D341Med (cell line): Measurements from ENCODE around the gene FCGBP.
"Not testable (repeated sequence)": the region's sequence is repeated elsewhere in the genome, so short reads cannot be mapped to it uniquely, and the experiment has no call there.

Experiments used
- DNase-seq: peaks from one replicate; pipeline ENCODE4 v3.0.0; 2012; ENCODE audit warnings: low spot score

Gene FCGBP

DNA sequence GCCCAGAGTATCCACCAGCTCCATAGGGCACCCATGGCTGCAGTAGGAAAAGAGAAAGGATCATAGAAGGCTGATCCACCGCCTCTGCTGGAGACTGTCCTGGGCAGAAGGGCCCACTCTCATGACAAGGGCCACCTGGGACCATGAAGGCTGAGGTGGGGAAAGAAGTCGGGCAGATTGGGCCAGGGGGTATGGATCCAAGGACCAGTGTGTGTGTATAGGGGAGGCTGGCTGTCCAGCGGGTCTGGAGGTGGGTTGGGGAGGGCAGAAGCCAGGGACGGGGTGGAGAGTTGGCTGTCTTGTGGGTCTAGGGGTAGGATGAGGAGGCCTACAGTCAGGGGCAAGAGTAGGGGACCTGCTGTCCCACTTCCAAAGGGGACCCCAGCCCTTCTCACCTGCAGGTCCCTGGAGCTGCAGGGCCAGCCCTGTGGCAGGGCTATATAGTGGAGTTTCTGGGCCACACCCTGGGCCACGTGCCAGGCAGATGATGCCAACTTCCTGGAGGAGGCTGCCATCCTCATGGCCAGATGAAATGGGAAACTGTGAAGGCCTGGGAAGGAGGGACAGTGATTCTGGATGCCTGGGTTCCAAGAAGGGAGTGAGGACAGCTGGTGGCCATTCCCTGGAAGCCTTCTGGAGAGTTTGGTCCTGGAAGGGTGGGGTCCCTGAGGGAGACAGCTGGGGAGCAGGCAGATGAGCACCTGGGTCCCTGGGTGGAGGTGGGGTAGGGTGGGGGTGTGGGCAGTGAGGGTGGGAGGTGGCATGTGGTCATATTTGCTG, at the start of gene FCGBP:
Gene FCGBP (minus strand): TSS at position 51 of the 780 bp plus-strand sequence.
- no peak for DNase-seq

DNA sequence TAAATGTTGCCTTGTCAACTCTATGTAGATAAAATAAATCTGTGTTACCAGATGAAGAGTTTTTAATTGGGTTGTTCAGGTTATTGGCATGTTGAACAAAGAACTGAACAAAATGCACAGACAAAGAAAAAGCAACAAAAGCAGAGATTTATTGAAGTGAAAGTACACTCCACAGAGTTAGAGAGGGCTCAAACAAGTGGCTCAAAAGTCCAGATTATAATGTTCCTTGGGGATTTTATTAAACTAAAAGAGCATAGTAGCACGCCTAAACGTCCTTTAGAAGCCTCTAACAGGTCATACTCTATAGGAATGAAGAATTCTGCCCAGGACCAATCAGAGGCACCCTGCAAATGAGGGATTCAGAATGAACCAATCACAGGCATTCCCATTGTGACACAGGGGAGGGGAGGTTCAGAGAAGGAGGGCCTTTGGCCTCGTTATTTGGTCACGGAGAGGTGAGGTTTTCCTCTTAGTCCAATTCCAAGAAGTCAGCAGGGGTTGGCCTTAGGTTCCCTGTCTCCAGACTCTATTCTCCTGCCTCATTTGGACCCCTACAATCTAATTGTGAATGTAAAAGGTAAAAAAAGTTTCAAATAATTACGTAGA, 49.4 kb upstream of the FCGBP start:
- DNase-seq: no peak

- DNase-seq: no peak
Measured at GRCh38 chr19:39982883-39983282, 48.4 kb upstream of the FCGBP start.

GRCh38 chr19:39974377-39975155, 40.1 kb upstream of the FCGBP start:
- DNase-seq: no peak

DNA sequence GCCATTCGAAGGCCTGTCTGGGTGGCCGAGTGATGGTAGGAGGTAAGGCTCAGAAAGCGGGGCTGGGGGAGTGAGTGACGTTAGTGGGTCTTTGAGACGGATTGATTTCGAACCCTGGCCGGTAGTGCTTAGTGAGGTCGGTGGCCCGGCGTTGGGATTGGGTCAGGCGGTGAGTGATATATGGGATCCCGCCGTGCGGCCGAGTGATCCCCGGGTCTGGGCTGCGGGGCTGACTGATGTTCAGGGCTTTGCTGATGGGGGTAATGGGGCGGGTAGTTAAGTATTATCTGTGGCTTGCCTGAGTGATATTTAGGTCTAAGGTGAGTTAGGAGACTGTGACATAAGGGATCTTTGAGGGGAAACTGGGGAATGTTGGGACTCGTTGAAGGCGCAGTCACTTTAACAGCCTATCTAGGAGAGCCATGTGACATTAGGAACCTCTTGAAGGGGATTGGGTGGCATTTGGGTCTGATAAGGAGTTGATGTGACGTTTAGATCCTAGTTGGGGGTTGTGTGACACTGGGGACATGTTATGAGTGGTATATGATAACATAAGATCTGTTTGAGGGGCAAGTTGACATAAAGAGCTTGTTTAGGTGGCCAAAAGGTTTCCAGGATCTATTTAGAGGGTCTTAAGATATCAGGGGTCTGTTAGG, 37.1 kb upstream of the FCGBP start:
- DNase-seq: peak; percentile 48

DNA sequence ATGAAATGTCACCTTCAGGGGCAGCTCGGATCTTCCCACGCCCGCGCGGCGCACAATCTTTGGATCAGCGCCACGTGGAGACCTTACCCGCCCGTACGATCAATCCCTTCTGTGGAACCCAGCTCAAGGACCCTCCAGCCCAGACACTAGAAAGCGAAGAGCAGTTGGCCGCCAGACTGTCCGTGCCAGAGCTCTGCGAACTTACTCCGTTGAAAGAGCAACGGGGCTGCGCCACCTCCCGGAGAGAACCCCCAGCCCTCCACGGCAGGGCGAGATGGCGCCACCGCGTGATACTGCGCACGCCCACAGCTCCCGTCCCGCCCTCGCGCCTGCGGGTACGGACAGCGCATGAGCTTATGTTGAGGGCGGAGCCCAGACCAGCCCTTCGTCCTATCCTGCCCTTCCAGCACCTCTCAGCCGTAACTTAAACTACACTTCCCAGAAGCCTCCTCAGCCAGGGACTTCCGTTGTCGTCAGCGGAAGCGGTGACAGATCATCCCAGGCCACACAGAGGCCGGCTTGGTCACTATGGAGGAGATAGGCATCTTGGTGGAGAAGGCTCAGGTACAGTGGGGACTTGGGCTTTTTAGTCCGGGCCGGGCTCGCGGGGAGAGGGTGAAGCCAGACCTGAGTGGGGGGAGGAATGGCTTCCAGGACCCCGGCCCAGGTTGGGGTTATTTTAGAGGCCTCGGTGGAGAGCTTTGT, 36.4 kb upstream of the FCGBP start, which contains the start of gene PSMC4:
Gene PSMC4 (plus strand): TSS at position 491 of the 705 bp plus-strand sequence. CDS start 38 bp downstream, at position 529.
- peak; percentile 98 for DNase-seq

- no peak for DNase-seq
Measured at GRCh38 chr19:39970425-39970674, 35.9 kb upstream of the FCGBP start.

GRCh38 chr19:39969681-39970424, 35.4 kb upstream of the FCGBP start:
- DNase-seq: no peak

DNA sequence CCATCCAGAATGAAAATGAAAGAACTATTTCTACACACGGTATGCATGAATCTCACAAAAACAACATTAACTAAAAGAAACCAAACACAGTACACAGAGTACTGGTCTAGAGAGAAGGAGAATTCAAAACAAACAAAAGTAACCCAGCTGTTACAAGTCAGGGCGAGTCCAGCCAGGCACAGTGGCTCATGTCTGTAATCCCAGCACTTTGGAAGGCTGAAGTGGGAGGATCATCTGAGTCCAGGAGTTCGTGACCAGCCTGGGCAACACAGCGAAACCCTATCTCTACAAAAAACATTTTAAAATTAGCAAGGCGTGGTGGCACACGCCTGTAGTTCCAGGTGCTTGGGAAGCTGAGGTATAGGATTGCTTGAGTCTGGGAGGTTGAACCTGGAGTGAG, 34.8 kb upstream of the FCGBP start:
- no peak for DNase-seq

- no peak for DNase-seq
Measured at GRCh38 chr19:39968789-39969188, 34.4 kb upstream of the FCGBP start.

GRCh38 chr19:39967561-39967960, 33.1 kb upstream of the FCGBP start:
- DNase-seq: no peak

- no peak for DNase-seq
Measured at GRCh38 chr19:39966617-39967016, 32.2 kb upstream of the FCGBP start.

DNA sequence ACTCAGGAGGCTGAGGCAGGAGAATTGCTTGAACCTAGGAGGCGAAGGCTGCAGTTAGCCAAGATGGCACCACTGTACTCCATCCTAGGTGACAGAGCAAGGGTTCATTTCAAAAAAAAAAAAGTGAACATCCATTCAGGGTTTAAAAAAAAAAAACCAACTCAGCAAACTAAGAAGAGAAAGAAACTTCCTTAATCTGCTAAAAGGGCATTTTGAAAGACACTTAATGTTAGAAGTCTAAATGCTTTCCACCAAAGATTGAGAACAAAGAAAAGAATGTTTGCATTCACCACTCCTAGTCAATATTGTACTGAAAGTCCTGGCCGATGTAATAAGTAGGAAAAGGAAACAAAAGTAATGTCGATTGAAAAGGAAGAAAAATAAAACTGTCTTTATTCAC, 29.5 kb upstream of the FCGBP start:
- no peak for DNase-seq

DNA sequence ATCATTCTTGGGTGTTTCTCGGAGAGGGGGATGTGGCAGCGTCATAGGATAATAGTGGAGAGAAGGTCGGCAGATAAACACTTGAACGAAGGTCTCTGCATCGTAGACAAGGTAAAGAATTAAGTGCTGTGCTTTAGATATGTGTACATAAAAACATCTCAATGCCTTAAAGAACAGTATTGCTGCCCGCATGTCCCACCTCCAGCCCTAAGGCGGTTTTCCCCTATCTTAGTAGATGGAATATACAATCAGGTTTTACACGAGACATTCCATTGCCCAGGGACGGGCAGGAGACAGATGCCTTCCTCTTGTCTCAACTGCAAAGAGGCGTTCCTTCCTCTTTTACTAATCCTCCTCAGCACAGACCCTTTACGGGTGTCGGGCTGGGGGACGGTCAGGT, 25.0 kb upstream of the FCGBP start:
- not testable (repeated sequence) for DNase-seq

DNA sequence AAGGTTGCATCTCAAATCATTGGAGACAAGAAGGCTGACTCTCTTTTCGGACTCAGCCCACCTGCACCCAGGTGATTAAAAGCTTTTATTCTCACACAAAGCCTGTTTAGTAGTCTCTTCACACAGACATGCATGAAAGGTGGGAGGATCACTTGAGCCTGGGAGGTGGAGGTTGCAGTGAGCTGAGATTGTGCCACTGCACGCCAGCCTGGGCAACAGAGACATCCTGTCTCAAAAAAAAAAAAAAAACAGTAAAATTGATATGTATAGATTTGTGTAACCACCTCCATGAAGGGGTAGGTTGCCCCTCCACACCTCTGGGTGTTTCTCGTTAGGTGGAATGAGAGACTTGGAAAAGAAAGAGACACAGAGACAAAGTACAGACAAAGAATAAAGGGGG, 24.5 kb upstream of the FCGBP start:
- DNase-seq: not testable (repeated sequence)

DNA sequence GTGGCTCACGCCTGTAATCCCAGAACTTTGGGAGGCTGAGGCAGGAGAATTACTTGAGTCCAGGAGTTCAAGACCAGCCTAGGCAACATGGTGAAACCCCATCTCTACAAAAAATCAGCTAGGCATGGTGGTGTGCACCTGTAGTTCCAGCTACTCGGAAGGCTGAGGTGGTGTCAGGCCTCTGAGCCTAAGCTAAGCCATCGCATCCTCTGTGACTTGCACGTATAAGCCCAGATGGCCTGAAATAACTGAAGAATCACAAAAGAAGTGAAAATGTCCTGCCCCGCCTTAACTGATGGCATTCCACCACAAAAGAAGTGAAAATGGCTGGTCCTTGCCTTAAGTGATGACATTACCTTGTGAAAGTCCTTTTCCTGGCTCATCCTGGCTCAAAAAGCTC, 23.5 kb upstream of the FCGBP start:
- DNase-seq: not testable (repeated sequence)

DNA sequence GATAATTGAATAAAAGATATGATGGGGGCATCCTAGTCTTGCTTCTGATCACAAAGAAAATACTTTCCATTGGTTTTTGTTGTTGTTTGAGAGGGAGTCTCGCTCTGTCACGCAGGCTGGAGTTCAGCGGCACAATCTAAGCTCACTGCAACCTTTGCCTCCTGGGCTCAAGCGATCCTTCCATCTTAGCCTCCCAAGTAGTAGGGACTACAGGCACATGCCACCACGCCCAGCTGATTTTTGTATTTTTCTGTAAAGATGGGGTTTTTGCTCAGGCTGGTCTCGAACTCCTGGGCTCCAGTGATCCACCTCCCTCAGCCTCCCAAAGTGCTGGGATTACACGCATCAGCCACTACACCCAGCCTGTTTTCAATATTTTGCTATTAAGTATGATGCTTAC, 19.5 kb upstream of the FCGBP start:
- no peak for DNase-seq

DNA sequence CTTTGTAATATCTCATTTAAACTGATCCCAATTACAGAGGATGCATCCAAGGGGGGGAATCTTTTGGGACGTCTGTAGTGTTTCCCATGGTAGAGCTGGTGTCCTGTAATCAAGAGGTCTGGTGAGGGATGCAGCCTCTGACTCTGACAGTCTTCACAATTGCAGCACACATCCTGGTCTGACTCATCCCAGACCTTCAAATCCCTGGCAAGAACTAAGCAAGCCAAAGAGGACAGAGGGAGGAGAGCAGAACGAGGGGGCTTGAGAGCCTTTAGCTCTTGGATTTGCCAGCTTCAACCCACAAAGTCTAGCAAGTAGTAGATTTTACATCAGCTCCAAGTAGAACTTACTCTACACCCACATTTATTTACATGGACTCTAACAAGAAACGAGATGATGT, 17.3 kb upstream of the FCGBP start:
- DNase-seq: no peak

DNA sequence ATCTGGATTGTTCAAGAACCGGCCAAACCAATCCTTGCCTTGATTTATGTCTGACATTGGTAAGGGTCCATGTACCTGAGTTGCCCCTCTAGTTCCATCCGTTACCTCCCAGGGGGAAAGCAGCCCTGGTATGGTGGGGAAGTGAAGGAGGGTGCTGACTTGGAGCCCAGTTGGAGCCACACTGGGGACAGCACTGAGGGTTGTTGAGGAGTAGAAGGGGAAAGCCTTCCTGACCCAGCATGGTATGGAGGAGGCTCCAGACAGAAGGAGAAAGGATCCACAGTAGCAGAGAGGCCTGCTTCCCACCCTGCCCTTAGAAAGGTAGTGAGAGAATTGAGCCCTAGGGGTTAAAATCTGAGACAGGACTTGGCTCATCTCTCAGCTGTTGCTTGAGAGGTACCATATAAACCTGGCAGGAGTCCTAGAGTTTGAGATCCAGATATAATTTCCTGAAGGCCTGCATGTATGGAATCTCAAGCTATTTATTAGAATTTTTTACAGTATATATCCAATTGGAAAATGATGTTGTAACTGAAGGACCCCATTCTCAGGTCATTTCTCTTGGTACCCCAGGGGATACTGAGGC, 16.7 kb upstream of the FCGBP start:
- DNase-seq: no peak

DNA sequence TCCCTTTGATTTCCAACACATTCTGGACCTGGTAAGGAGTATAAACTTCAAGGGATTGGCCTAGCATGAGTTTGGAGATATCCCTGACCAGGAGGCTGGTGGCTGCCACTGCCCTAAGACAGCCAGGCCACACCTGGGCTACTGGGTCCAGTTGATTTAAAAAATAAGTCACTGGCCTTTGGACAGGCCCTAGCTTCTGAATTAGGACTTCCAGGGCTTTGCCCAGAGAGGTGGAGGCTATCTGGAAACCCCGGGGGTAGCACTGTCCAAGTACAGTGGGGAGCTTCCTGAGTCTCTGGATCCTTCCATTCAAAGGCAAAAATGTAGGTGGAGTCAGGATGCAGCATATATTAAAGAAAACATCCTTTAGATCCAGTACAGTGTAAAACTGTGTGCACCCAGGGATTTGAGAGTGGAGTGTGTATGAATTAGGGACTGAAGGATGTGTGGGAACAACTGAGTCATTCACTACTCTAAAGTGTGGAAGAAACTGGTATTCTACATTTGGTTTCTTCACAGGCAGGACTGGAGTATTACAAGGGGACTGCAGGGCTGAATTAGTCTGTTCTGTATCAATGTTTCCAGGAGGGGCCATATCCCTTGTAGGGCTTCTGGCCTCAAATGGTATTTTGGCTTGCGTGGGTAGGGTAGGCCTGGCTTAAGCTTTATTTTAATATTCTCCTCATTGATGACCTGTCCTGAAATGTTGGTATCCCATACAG, 14.8 kb upstream of the FCGBP start:
- DNase-seq: no peak
